Liver (tissue), 3 donors: ENCODE results near the gene PLEKHA5.

ENCODE experiments used
- ATF3 ChIP-seq: IDR thresholded peaks from 2 replicates; pipeline ENCODE4 v1.6.1; 2016; ENCODE audit warnings: antibody characterized with exemption
- CTCF ChIP-seq: fragments of 150-350 bp; IDR thresholded peaks from 2 replicates; pipeline ENCODE4 v1.5.1; 2017; ENCODE audit warnings: improper control_type of control experiment, low read depth, low read length; ENCODE audit not compliant: missing input control
- FOXA1 ChIP-seq: IDR thresholded peaks from 2 replicates; pipeline ENCODE4 v1.6.1; 2016; ENCODE audit warnings: antibody characterized with exemption
- GABPA ChIP-seq, 2 donors: IDR thresholded peaks in 1 of 2; conservative IDR thresholded peaks in 1 of 2; 2 replicates each; pipeline ENCODE4 v1.6.1; 2016; ENCODE audit warnings: antibody characterized with exemption in 2 of 2, mild to moderate bottlenecking in 1 of 2, moderate library complexity in 1 of 2
- HNF4A ChIP-seq, 2 donors: conservative IDR thresholded peaks; 2 replicates each; pipeline ENCODE4 v1.6.1; 2016; ENCODE audit warnings: antibody characterized with exemption in 2 of 2, mild to moderate bottlenecking in 2 of 2
- HNF4G ChIP-seq: IDR thresholded peaks from 2 replicates; pipeline ENCODE4 v1.6.1; 2016; ENCODE audit warnings: antibody characterized with exemption
- JUND ChIP-seq, 2 donors: IDR thresholded peaks; 2 replicates each; pipeline ENCODE4 v1.6.1; 2016; ENCODE audit warnings: antibody characterized with exemption in 2 of 2
- NR2F2 ChIP-seq: IDR thresholded peaks from 2 replicates; pipeline ENCODE4 v1.6.1; 2016; ENCODE audit warnings: antibody characterized with exemption
- RAD21 ChIP-seq, 2 donors: IDR thresholded peaks; 2 replicates each; pipeline ENCODE4 v1.6.1; 2016; ENCODE audit warnings: antibody characterized with exemption in 2 of 2, mild to moderate bottlenecking in 2 of 2
- REST ChIP-seq: IDR thresholded peaks from 2 replicates; pipeline ENCODE4 v1.6.1; 2016; ENCODE audit warnings: antibody characterized with exemption, mild to moderate bottlenecking
- RXRA ChIP-seq, 2 donors: IDR thresholded peaks; 2 replicates each; pipeline ENCODE4 v1.6.1; 2017 to 2018; ENCODE audit warnings: antibody characterized with exemption in 2 of 2, mild to moderate bottlenecking in 1 of 2
- SP1 ChIP-seq: IDR thresholded peaks from 2 replicates; pipeline ENCODE4 v1.6.1; 2018; ENCODE audit warnings: antibody characterized with exemption, mild to moderate bottlenecking
- TAF1 ChIP-seq: conservative IDR thresholded peaks from 2 replicates; pipeline ENCODE4 v1.6.1; 2016; ENCODE audit warnings: antibody characterized with exemption, mild to moderate bottlenecking
- YY1 ChIP-seq: IDR thresholded peaks from 2 replicates; pipeline ENCODE4 v1.6.1; 2016; ENCODE audit warnings: antibody characterized with exemption, mild to moderate bottlenecking
- donor health status: healthy.
- donor health status: healthy.

GRCh38 chr12:19323805-19324204 is 194.3 kb downstream of the PLEKHA5 start:
- TF ChIP-seq GABPA (IDR thresholded peaks at IDR 0.05 in 1 of 2, conservative IDR thresholded peaks at IDR 0.05 in 1 of 2), result no peak
- TF ChIP-seq TAF1, result no peak
- TF ChIP-seq CTCF, result no peak
- no peak for TF ChIP-seq NR2F2
- TF ChIP-seq FOXA1, result no peak
- no peak for TF ChIP-seq REST
- no peak for TF ChIP-seq RXRA (IDR thresholded peaks at IDR 0.05)
- no peak for TF ChIP-seq JUND (IDR thresholded peaks at IDR 0.05)
- no peak for TF ChIP-seq RAD21 (IDR thresholded peaks at IDR 0.05)
- TF ChIP-seq SP1, result no peak
- TF ChIP-seq YY1, result no peak
- no peak for TF ChIP-seq HNF4A (conservative IDR thresholded peaks at IDR 0.05)
- TF ChIP-seq HNF4G, result no peak
- no peak for TF ChIP-seq ATF3
